Measurements from ENCODE around the gene LRMDA. TPM values are rescaled to one million over a fixed set of nuclear protein-coding genes. Genes with fewer than 3 reads are reported as not detected.

Gene LRMDA
- total RNA-seq, 4 donors from 2014 or later, result 2.2 to 7.8 (median 4.5) TPM

DNA sequence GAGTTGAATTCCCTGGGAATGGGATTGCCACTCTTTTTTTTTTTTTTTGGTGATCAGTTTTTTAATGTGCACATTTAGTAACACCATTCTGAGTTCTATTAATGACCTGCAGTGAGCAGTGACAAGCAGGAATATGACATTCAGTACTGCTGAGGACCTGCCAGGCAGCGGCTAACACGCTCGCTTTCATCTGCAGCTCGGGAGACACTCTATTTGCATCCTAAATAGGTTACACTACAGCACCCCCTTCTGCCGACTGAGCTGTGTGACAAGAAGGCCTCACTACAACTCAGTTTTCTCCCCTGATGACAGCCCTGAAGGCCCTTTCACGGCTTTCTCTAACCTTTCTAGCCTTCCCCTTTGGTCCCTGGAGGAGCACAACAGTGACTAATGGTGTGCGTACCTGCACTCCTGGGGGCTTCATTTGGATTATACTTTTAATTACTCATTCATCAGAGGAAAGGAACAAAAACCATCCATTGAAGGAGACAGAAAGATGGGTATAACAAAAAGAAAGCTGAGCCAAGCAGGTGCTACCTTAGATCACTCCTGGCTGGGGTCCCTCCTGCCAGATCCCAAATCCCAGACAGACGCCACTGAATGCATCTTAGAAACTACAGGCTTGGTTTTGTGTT lies 872.4 kb downstream of the LRMDA start:
- 11 to 32% methylated on average over 4 to 8 of the region's 8 CpGs for WGBS, 2 donors (ENCODE audit: low coverage in 1 of 2)
- H3K4me3 ChIP-seq, result no peak overlapping the region
- H3K27me3 ChIP-seq, result no peaks in the 10 kb centered on the region
- no peaks in the 10 kb centered on the region for H3K9me3 ChIP-seq
- peak overlapping the region in 1 of 4 donors; percentile 29 for H3K27ac ChIP-seq
- in situ Hi-C loops (cut with MboI; ENCODE audit: low pct_ligation_motif_present in 1 of 4, low pct_unique_long_range_greater_than_20kb in 1 of 4, low sequenced_read_pairs in 3 of 4) (loop anchor here in 1 of 4 donors (25.0 kb wide), 1 partner anchor 916 kb away; no protein-coding TSS in a partner anchor), intact Hi-C loops (cut with DNase I; ENCODE audit: low total_unique reads) (no loop called here)
- H3K36me3 ChIP-seq, result no peaks in the 10 kb centered on the region
- TF ChIP-seq POLR2AphosphoS5 (IDR thresholded peaks at IDR 0.05), result no peak
- peak; percentile 26 to 52 (median 41) for TF ChIP-seq CTCF (IDR thresholded peaks at IDR 0.05)
- TF ChIP-seq EP300 (IDR thresholded peaks at IDR 0.05; ENCODE audit: low read depth), result no peak
- TF ChIP-seq POLR2A (IDR thresholded peaks at IDR 0.05), result no peak
- DNase-seq, result peak; percentile 63
- H3K4me1 ChIP-seq, result peaks cover 0 to 19% (median 2%) of the 10 kb centered on the region in 4 donors

GRCh38 chr10:76305930-76306615 lies 874.6 kb downstream of the LRMDA start:
- Histone ChIP-seq H3K4me1 (peaks cover 0 to 21% (median 4%) of the 10 kb centered on the region in 4 donors), H3K27me3 (no peaks in the 10 kb centered on the region), H3K27ac (no peak overlapping the region), H3K4me3 (no peak overlapping the region), H3K9me3 (no peaks in the 10 kb centered on the region), H3K36me3 (no peaks in the 10 kb centered on the region)
- intact Hi-C loops (cut with DNase I; ENCODE audit: low total_unique reads) (no loop called here), in situ Hi-C loops (cut with MboI; ENCODE audit: low pct_ligation_motif_present in 1 of 4, low pct_unique_long_range_greater_than_20kb in 1 of 4, low sequenced_read_pairs in 3 of 4) (loop anchor here in 1 of 4 donors (25.0 kb wide), 1 partner anchor 919 kb away; no protein-coding TSS in a partner anchor)
- no peak for TF ChIP-seq POLR2A (IDR thresholded peaks at IDR 0.05)
- no peak for TF ChIP-seq CTCF (IDR thresholded peaks at IDR 0.05)
- TF ChIP-seq EP300 (IDR thresholded peaks at IDR 0.05; ENCODE audit: low read depth), result no peak
- TF ChIP-seq POLR2AphosphoS5 (IDR thresholded peaks at IDR 0.05), result no peak
- no peak for DNase-seq
- 0% methylated on average over 1 of the region's 1 CpG for WGBS, 2 donors (ENCODE audit: low coverage in 1 of 2)

- intact Hi-C loops (cut with DNase I; ENCODE audit: low total_unique reads) (no loop called here), in situ Hi-C loops (cut with MboI; ENCODE audit: low pct_ligation_motif_present in 1 of 4, low pct_unique_long_range_greater_than_20kb in 1 of 4, low sequenced_read_pairs in 3 of 4) (loop anchor here in 1 of 4 donors (25.0 kb wide), 1 partner anchor 920 kb away; no protein-coding TSS in a partner anchor)
- H3K36me3 ChIP-seq, result no peaks in the 10 kb centered on the region
- H3K9me3 ChIP-seq, result no peaks in the 10 kb centered on the region
- no peak overlapping the region for H3K4me3 ChIP-seq
- no peak for DNase-seq
- no peak overlapping the region for H3K27ac ChIP-seq
- H3K27me3 ChIP-seq, result no peaks in the 10 kb centered on the region
- H3K4me1 ChIP-seq, result peaks cover 0 to 29% (median 8%) of the 10 kb centered on the region in 4 donors
- TF ChIP-seq CTCF (IDR thresholded peaks at IDR 0.05) (no peak), EP300 (IDR thresholded peaks at IDR 0.05; ENCODE audit: low read depth) (no peak), POLR2A (IDR thresholded peaks at IDR 0.05) (no peak), POLR2AphosphoS5 (IDR thresholded peaks at IDR 0.05) (no peak)
Observed at GRCh38 chr10:76306856-76307255, 875.4 kb downstream of the LRMDA start.

- in situ Hi-C loops (cut with MboI; ENCODE audit: low pct_ligation_motif_present in 1 of 4, low pct_unique_long_range_greater_than_20kb in 1 of 4, low sequenced_read_pairs in 3 of 4) (loop anchor here in 1 of 4 donors (25.0 kb wide), 1 partner anchor 922 kb away; no protein-coding TSS in a partner anchor), intact Hi-C loops (cut with DNase I; ENCODE audit: low total_unique reads) (no loop called here)
- TF ChIP-seq CTCF (IDR thresholded peaks at IDR 0.05) (no peak), POLR2A (IDR thresholded peaks at IDR 0.05) (no peak), EP300 (IDR thresholded peaks at IDR 0.05; ENCODE audit: low read depth) (no peak), POLR2AphosphoS5 (IDR thresholded peaks at IDR 0.05) (no peak)
- H3K9me3 ChIP-seq, result no peaks in the 10 kb centered on the region
- WGBS, 2 donors (ENCODE audit: low coverage in 1 of 2), result 60 to 73% methylated on average over 7 of the region's 7 CpGs
- peak overlapping the region in 1 of 4 donors; percentile 56 for H3K27ac ChIP-seq
- H3K36me3 ChIP-seq, result no peaks in the 10 kb centered on the region
- no peak overlapping the region for H3K4me3 ChIP-seq
- H3K4me1 ChIP-seq, result peaks cover 0 to 14% (median 7%) of the 10 kb centered on the region in 4 donors
- no peak for DNase-seq
- H3K27me3 ChIP-seq, result no peaks in the 10 kb centered on the region
Observed at GRCh38 chr10:76309070-76309469, 877.6 kb downstream of the LRMDA start.

Measured in transverse colon (tissue), 4 donors.